H9 (cell line): ENCODE data around the gene PCBP2. TPM values are rescaled to one million over a fixed set of nuclear protein-coding genes. Genes with fewer than 3 reads are reported as not detected.

Experiments
- DNase-seq: peaks from one replicate; pipeline ENCODE4 v3.0.0-alpha.2; 2017
- H2AFZ ChIP-seq: one replicate; pipeline ENCODE4 v1.6.1; 2013; ENCODE audit warnings: mild to moderate bottlenecking, low read length, control low read depth, moderate library complexity
- H2AK5ac ChIP-seq: 2 replicates; pipeline ENCODE4 v1.6.1; 2013; ENCODE audit warnings: low read length, control low read depth, mixed read lengths; ENCODE audit not compliant: insufficient read length
- H2BK120ac ChIP-seq: one replicate; pipeline ENCODE4 v1.6.1; 2013; ENCODE audit warnings: low read depth, mild to moderate bottlenecking, low read length, control low read depth, inconsistent platforms; ENCODE audit not compliant: poor library complexity, severe bottlenecking
- H2BK12ac ChIP-seq: 2 replicates; pipeline ENCODE4 v1.6.1; 2013; ENCODE audit warnings: low read length, control low read depth, mixed read lengths, low read depth; ENCODE audit not compliant: insufficient read length
- H2BK15ac ChIP-seq: 2 replicates; pipeline ENCODE4 v1.6.1; 2013; ENCODE audit warnings: low read depth, low read length, control low read depth
- H2BK20ac ChIP-seq: one replicate; pipeline ENCODE4 v1.6.1; 2013; ENCODE audit warnings: low read depth, mild to moderate bottlenecking, low read length, control low read depth, inconsistent platforms; ENCODE audit not compliant: poor library complexity, severe bottlenecking
- H2BK5ac ChIP-seq: 2 replicates; pipeline ENCODE4 v1.6.1; 2013; ENCODE audit warnings: low read length, control low read depth, mixed read lengths; ENCODE audit not compliant: insufficient read length
- H3K14ac ChIP-seq: 2 replicates; pipeline ENCODE4 v1.6.1; 2013; ENCODE audit warnings: low read length, control low read depth; ENCODE audit not compliant: insufficient read depth
- H3K18ac ChIP-seq: 2 replicates; pipeline ENCODE4 v1.6.1; 2013; ENCODE audit warnings: low read depth, mild to moderate bottlenecking, mixed read lengths, low read length, control low read depth; ENCODE audit not compliant: insufficient read length
- H3K23ac ChIP-seq: 2 replicates; pipeline ENCODE4 v1.6.1; 2013; ENCODE audit warnings: low read length, control low read depth, mixed read lengths, low read depth; ENCODE audit not compliant: insufficient read length
- H3K23me2 ChIP-seq: 2 replicates; pipeline ENCODE4 v1.6.1; 2013; ENCODE audit warnings: low read depth, mild to moderate bottlenecking, mixed read lengths, low read length, control low read depth; ENCODE audit not compliant: insufficient read length, poor library complexity, severe bottlenecking
- H3K27ac ChIP-seq: 2 replicates; pipeline ENCODE4 v1.5.1; 2013; ENCODE audit warnings: low read length, control low read depth, mixed read lengths, low read depth; ENCODE audit not compliant: insufficient read length
- H3K27me3 ChIP-seq: 2 replicates; pipeline ENCODE4 v1.6.1; 2013; ENCODE audit warnings: low read length, control low read depth, inconsistent platforms; ENCODE audit not compliant: insufficient read depth
- H3K4ac ChIP-seq: 2 replicates; pipeline ENCODE4 v1.6.1; 2013; ENCODE audit warnings: low read depth, mild to moderate bottlenecking, control low read depth, inconsistent platforms, low read length, moderate library complexity
- H3K4me1 ChIP-seq: 2 replicates; pipeline ENCODE4 v1.6.1; 2013; ENCODE audit warnings: low read length, control low read depth, inconsistent platforms; ENCODE audit not compliant: insufficient read depth
- H3K4me2 ChIP-seq: 2 replicates; pipeline ENCODE4 v1.6.1; 2013; ENCODE audit warnings: low read length, control low read depth, mixed read lengths; ENCODE audit not compliant: insufficient read length, insufficient read depth
- H3K56ac ChIP-seq: 2 replicates; pipeline ENCODE4 v1.6.1; 2013; ENCODE audit warnings: low read depth, mild to moderate bottlenecking, mixed read lengths, low read length, control low read depth; ENCODE audit not compliant: insufficient read length
- H3K79me1 ChIP-seq: 2 replicates; pipeline ENCODE4 v1.6.1; 2013; ENCODE audit warnings: low read depth, mild to moderate bottlenecking, moderate library complexity, low read length, control low read depth, inconsistent platforms; ENCODE audit not compliant: insufficient read depth, poor library complexity, severe bottlenecking
- H3K79me2 ChIP-seq: 2 replicates; pipeline ENCODE4 v1.6.1; 2013; ENCODE audit warnings: low read length, control low read depth, inconsistent platforms; ENCODE audit not compliant: insufficient read depth
- H3K9ac ChIP-seq: 2 replicates; pipeline ENCODE4 v1.6.1; 2013; ENCODE audit warnings: low read length, control low read depth, mixed read lengths; ENCODE audit not compliant: insufficient read length; ENCODE audit errors: extremely low read depth
- H3K9me3 ChIP-seq: one replicate; pipeline ENCODE4 v1.6.1; 2013; ENCODE audit warnings: low read depth, low read length, inconsistent platforms; ENCODE audit not compliant: control insufficient read depth
- H3T11ph ChIP-seq: one replicate; pipeline ENCODE4 v1.6.1; 2013; ENCODE audit warnings: mild to moderate bottlenecking, low read length, control low read depth, inconsistent platforms
- H4K20me1 ChIP-seq: one replicate; pipeline ENCODE4 v1.6.1; 2013; ENCODE audit not compliant: control insufficient read depth, insufficient read length, insufficient read depth
- H4K5ac ChIP-seq: 2 replicates; pipeline ENCODE4 v1.6.1; 2013; ENCODE audit warnings: low read depth, mild to moderate bottlenecking, mixed read lengths, low read length, control low read depth; ENCODE audit not compliant: insufficient read length
- H4K8ac ChIP-seq: replicated peaks from 2 replicates; pipeline ENCODE4 v1.6.1; 2013; ENCODE audit warnings: low read length, control low read depth, mixed read lengths, low read depth; ENCODE audit not compliant: insufficient read length
- H4K91ac ChIP-seq: 2 replicates; pipeline ENCODE4 v1.6.1; 2013; ENCODE audit warnings: low read depth, mild to moderate bottlenecking, moderate library complexity, mixed read lengths, low read length, control low read depth; ENCODE audit not compliant: insufficient read length
- H3K27ac Mint-ChIP-seq, 3 experiments: 2 replicates in 2 of 3; 3 replicates in 1 of 3; pipeline ENCODE4 v1.8.0; 2020 to 2021; ENCODE audit warnings: mixed read lengths in 3 of 3, mild to moderate bottlenecking in 1 of 3, moderate library complexity in 1 of 3
- H3K27me3 Mint-ChIP-seq: 2 replicates; pipeline ENCODE4 v1.8.0; 2021; ENCODE audit warnings: low read depth, mild to moderate bottlenecking, moderate library complexity, mixed read lengths
- H3K36me3 Mint-ChIP-seq, 3 experiments: 2 replicates in 2 of 3; 3 replicates in 1 of 3; pipeline ENCODE4 v1.8.0; 2020 to 2021; ENCODE audit warnings: low read depth in 3 of 3, mixed read lengths in 3 of 3; ENCODE audit not compliant: insufficient read depth in 1 of 3
- H3K4me1 Mint-ChIP-seq, 2 experiments: 2 replicates each; pipeline ENCODE4 v1.8.0; 2020; ENCODE audit warnings: mixed read lengths in 2 of 2
- H3K4me3 Mint-ChIP-seq, 2 experiments: 2 replicates in 1 of 2; 3 replicates in 1 of 2; pipeline ENCODE4 v1.8.0; 2020 to 2021; ENCODE audit warnings: mild to moderate bottlenecking in 2 of 2, mixed read lengths in 2 of 2, moderate library complexity in 1 of 2
- H3K9me3 Mint-ChIP-seq, 2 experiments: 2 replicates in 1 of 2; 3 replicates in 1 of 2; pipeline ENCODE4 v1.8.0; 2020; ENCODE audit warnings: mild to moderate bottlenecking in 2 of 2, mixed read lengths in 2 of 2, moderate library complexity in 1 of 2
- CTCF ChIP-seq: fragments of 200-600 bp; sonication (generic); conservative IDR thresholded peaks from 3 replicates; pipeline ENCODE4 v1.8.0; 2021; ENCODE audit warnings: antibody characterized with exemption, mild to moderate bottlenecking
- WGBS: extraction: QIAGEN DNeasy Blood & Tissue Kit; methylation state at CpG from one replicate; pipeline ENCODE4 v1.1.7; 2013; ENCODE audit warnings: missing lambda C conversion rate, low lambda C conversion rate, mixed read lengths; ENCODE audit not compliant: insufficient read length; ENCODE audit errors: extremely low coverage; 5-methylcytosine and 5-hydroxymethylcytosine counted together
- total RNA-seq: library from RNA; stranded (reverse); gene quantifications from 2 replicates; pipeline ENCODE4 v1.2.1, GENCODE V29; 2021

PCBP2 gene
- total RNA-seq, 1 experiment from 2014 or later, result 1,207 TPM

DNA sequence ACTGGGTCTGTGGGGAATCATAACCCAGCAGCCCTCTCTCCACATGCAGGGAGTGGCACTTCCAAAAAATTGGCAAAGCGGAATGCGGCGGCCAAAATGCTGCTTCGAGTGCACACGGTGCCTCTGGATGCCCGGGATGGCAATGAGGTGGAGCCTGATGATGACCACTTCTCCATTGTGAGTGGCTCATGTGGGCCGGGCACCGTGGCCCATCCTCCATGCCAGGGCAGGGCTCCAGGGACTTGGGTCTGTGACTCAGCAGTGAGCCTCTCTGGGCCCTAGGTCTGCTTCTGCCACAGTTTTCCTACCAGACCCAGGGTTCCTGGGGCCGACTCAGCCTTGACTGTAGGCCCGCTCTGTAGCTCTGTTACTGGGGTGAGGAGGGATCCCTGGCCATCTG, 53.2 kb downstream of the PCBP2 start:
- H3K79me1 ChIP-seq, result peaks cover 5% of the 10 kb centered on the region
- no peak overlapping the region for H4K8ac ChIP-seq
- no peak overlapping the region for H2BK5ac ChIP-seq
- Mint-ChIP-seq H3K4me3 (no peak overlapping the region), H3K9me3 (no peaks in the 10 kb centered on the region), H3K36me3 (peaks cover 19 to 36% (median 29%) of the 10 kb centered on the region in 3 experiments), H3K27ac (no peak overlapping the region), H3K27me3 (no peaks in the 10 kb centered on the region), H3K4me1 (peaks cover 13 to 21% of the 10 kb centered on the region in 2 experiments)
- H3K9me3 ChIP-seq, result no peaks in the 10 kb centered on the region
- H3K4me2 ChIP-seq, result no peak overlapping the region
- no peak overlapping the region for H3K14ac ChIP-seq
- H4K20me1 ChIP-seq, result no peaks in the 10 kb centered on the region
- no peak for TF ChIP-seq CTCF
- H2BK12ac ChIP-seq, result no peak overlapping the region
- H3K23ac ChIP-seq, result no peak overlapping the region
- H3K79me2 ChIP-seq, result no peaks in the 10 kb centered on the region; the same call in 1 of the 2 replicates
- H4K5ac ChIP-seq, result no peak overlapping the region
- no peak overlapping the region for H2AK5ac ChIP-seq
- no peaks in the 10 kb centered on the region for H3K4me1 ChIP-seq
- H3T11ph ChIP-seq, result no peak overlapping the region
- H4K91ac ChIP-seq, result no peak overlapping the region
- H3K56ac ChIP-seq, result no peak overlapping the region
- no peak overlapping the region for H2BK20ac ChIP-seq
- H3K27ac ChIP-seq, result no peak overlapping the region
- H3K27me3 ChIP-seq, result no peaks in the 10 kb centered on the region
- no peak overlapping the region for H3K9ac ChIP-seq
- no peak overlapping the region for H2AFZ ChIP-seq
- no peak for DNase-seq
- H3K23me2 ChIP-seq, result peaks cover 8% of the 10 kb centered on the region
- WGBS, result no CpG with 5 or more reads among the region's 10 CpGs
- H3K4ac ChIP-seq, result no peak overlapping the region
- no peak overlapping the region for H3K18ac ChIP-seq
- H2BK15ac ChIP-seq, result no peak overlapping the region
- H2BK120ac ChIP-seq, result no peak overlapping the region
